ENCODE results near the gene RASGRF1. TPM values are rescaled to one million over a fixed set of nuclear protein-coding genes. Genes with fewer than 3 reads are reported as not detected.

The RASGRF1 gene
- total and polyA plus RNA-seq, 11 donors, result 0.12 to 0.40 (median 0.25) TPM; not detected in 8

- DNase-seq, result no peak
- WGBS, 4 donors, result 90 to 94% (median 91%) methylated on average over 3 of the region's 3 CpGs
- no peak for ATAC-seq
- H3K27ac ChIP-seq, result no peak overlapping the region
- no peaks in the 10 kb centered on the region for H3K27me3 ChIP-seq
- no peak overlapping the region for H3K4me3 ChIP-seq
- H3K4me1 ChIP-seq, result no peaks in the 10 kb centered on the region
- TF ChIP-seq POLR2A (IDR thresholded peaks at IDR 0.05), result no peak
- TF ChIP-seq CTCF (IDR thresholded peaks at IDR 0.05), result no peak
- no peaks in the 10 kb centered on the region for H3K9me3 ChIP-seq
- intact Hi-C loops (cut with DNase I), result loop anchor here in 1 of 10 donors (5.0 kb wide), 1 partner anchor 52 kb away; no protein-coding TSS in a partner anchor
- H3K36me3 ChIP-seq, result no peaks in the 10 kb centered on the region
These were observed 40.2 kb downstream of the RASGRF1 start for GRCh38 chr15:79050341-79050740.

GRCh38 chr15:79049416-79049815 is 41.2 kb downstream of the RASGRF1 start:
- Histone ChIP-seq H3K36me3 (no peaks in the 10 kb centered on the region), H3K4me1 (no peaks in the 10 kb centered on the region), H3K27me3 (no peaks in the 10 kb centered on the region), H3K27ac (no peak overlapping the region), H3K9me3 (no peaks in the 10 kb centered on the region), H3K4me3 (no peak overlapping the region)
- intact Hi-C loops (cut with DNase I), result no loop called here
- DNase-seq (no peak), ATAC-seq (no peak)
- WGBS, 4 donors, result 89 to 90% (median 90%) methylated on average over 9 of the region's 9 CpGs
- TF ChIP-seq POLR2A (IDR thresholded peaks at IDR 0.05) (no peak), CTCF (IDR thresholded peaks at IDR 0.05) (no peak)

- no peaks in the 10 kb centered on the region for H3K36me3 ChIP-seq
- intact Hi-C loops (cut with DNase I), result loop anchor here in 1 of 10 donors (2.0 kb wide), 1 partner anchor 75 kb away; no protein-coding TSS in a partner anchor
- H3K4me1 ChIP-seq, result no peaks in the 10 kb centered on the region
- TF ChIP-seq CTCF (IDR thresholded peaks at IDR 0.05), result no peak
- TF ChIP-seq POLR2A (IDR thresholded peaks at IDR 0.05), result no peak
- no peak overlapping the region for H3K4me3 ChIP-seq
- 85 to 89% (median 87%) methylated on average over 9 to 10 of the region's 10 CpGs for WGBS, 4 donors
- DNase-seq, result no peak
- H3K27me3 ChIP-seq, result no peaks in the 10 kb centered on the region
- H3K9me3 ChIP-seq, result peaks cover 0 to 8% (median 0%) of the 10 kb centered on the region in 12 donors
- no peak for ATAC-seq
- H3K27ac ChIP-seq, result no peak overlapping the region
These were observed 42.7 kb downstream of the RASGRF1 start for GRCh38 chr15:79047676-79048439.

DNA sequence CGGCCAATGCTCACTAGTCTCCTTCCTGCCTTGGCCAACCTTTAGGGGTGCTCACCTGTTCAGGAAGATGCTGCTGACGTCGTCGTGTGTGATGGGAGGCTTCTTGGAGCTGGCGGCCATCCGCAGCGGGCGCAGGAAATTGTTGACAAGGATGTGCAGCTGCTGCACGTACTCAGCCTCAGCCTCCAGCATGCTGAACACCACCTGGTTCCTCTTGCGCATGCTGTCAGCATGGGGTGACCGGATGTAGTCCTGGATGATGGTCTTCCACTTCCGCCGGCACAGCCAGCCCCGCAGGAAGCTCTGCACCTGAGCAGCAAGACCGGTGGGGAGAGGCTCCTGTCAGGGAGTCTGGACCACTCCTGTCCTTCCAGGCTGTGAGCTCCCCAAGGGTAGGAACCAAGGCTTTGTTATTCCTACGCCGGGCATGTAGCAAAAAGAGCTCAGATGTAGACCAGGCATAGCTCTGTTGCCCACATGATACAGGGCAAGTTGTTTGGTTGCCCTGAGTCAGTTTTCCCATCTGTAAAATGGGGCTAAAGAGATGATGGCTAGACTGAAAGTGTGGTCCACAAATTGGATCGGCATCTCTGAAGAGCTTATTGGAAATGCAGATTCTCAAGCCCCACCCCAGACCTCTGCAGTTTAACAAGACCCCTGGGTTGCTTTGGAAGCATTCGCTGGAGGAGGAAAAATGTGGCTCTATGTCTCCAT is 43.7 kb downstream of the RASGRF1 start:
- DNase-seq (no peak), ATAC-seq (no peak)
- TF ChIP-seq CTCF (IDR thresholded peaks at IDR 0.05) (no peak), POLR2A (IDR thresholded peaks at IDR 0.05) (no peak)

More for the DNA sequence above, 43.7 kb downstream of the RASGRF1 start:
- no peak overlapping the region for H3K27ac ChIP-seq
- intact Hi-C loops (cut with DNase I), result loop anchor here in 1 of 10 donors (2.0 kb wide), 1 partner anchor 76 kb away; no protein-coding TSS in a partner anchor
- no peaks in the 10 kb centered on the region for H3K36me3 ChIP-seq
- H3K4me3 ChIP-seq, result no peak overlapping the region
- H3K9me3 ChIP-seq, result peaks cover 0 to 14% (median 2%) of the 10 kb centered on the region in 12 donors
- no peaks in the 10 kb centered on the region for H3K27me3 ChIP-seq
- no peaks in the 10 kb centered on the region for H3K4me1 ChIP-seq
- whole genome bisulfite sequencing, 4 donors, result 76 to 81% (median 80%) methylated on average over 19 of the region's 19 CpGs
